Pancreas (tissue), 10 donors: ENCODE data around the gene SLCO3A1. TPM values are rescaled to one million over a fixed set of nuclear protein-coding genes. Genes with fewer than 3 reads are reported as not detected.

Experiments
- ATAC-seq, 4 donors: fragments of 200-7000 bp; cut with Tn5 transposase; one replicate each; pipeline versions ENCODE4 v1.8.0 to v1.9.1; 2020; ENCODE audit warnings: mild to moderate bottlenecking in 4 of 4, moderate library complexity in 4 of 4
- DNase-seq, 6 donors: peaks; one replicate each; pipeline ENCODE4 v3.0.0-alpha.2; 2020
- FAIRE-seq: peaks from 2 replicates; lab custom pipeline; 2012; peaks lifted over from hg19 to GRCh38; lab: Jason Lieb, UNC
- H3K27ac ChIP-seq, 4 donors: fragments of 200-600 bp; sonication (generic); 1 replicate in 3 of 4; 2 replicates in 1 of 4; pipeline versions ENCODE4 v1.5.0 to v1.8.0; 2020
- H3K27me3 ChIP-seq, 4 donors: fragments of 200-600 bp; one replicate each; pipeline ENCODE4 v1.8.0; 2021
- H3K36me3 ChIP-seq, 3 donors: fragments of 200-600 bp; sonication (generic) in 1 of 3; one replicate each; pipeline versions ENCODE4 v1.5.0 to v1.8.0; 2020 to 2021
- H3K4me1 ChIP-seq, 3 donors: fragments of 200-600 bp; one replicate each; pipeline ENCODE4 v1.8.0; 2021
- H3K4me3 ChIP-seq, 4 donors: fragments of 200-600 bp; sonication (generic) in 2 of 4; one replicate each; pipeline versions ENCODE4 v1.5.0 to v1.8.0; 2020 to 2021
- H3K9me3 ChIP-seq, 4 donors: fragments of 200-600 bp; one replicate each; pipeline ENCODE4 v1.8.0; 2021
- CTCF ChIP-seq, 4 donors: fragments of 200-600 bp; sonication (generic) in 3 of 4; IDR thresholded peaks; one replicate each; pipeline versions ENCODE4 v1.5.0 to v1.8.0; 2021; ENCODE audit warnings: antibody characterized with exemption in 4 of 4
- WGBS, 2 donors: extraction: QIAGEN DNeasy Blood & Tissue Kit; methylation state at CpG; one replicate each; pipeline ENCODE4 v1.1.7; 2013; 5-methylcytosine and 5-hydroxymethylcytosine counted together
- intact Hi-C, 3 donors: fragments of 100-400 bp; cut with DNase I; formaldehyde crosslinking; loops; one replicate each; pipeline versions ENCODE4 v1.11.1 to v1.14.2; 2022
- polyA plus RNA-seq, 2 donors: library from polyadenylated mRNA; stranded (reverse); fragments of 200-250 nt; gene quantifications; one replicate each; pipeline ENCODE4 v1.2.3, GENCODE V29; 2013
- total RNA-seq, 6 donors: library from RNA; stranded (reverse); fragmentation: NEBNext Ultra II Directional in 4 of 6; extraction: Animal tissue kit (Norgen Biotek cat#: 25700) in 4 of 6; gene quantifications; one replicate each; pipeline versions ENCODE4 v1.2.1 to v1.2.4, GENCODE V29; 2021 to 2023
- donor health status: healthy with polysubstance abuse.
- donor health status: DM: no; HTN: no; CAD: no; lungs with moderate emphysema.
- donor health status: DM: no; HTN: no; CAD: no.
- donor health status: control.
- donor health status: control.
- donor health status: Bipolar disorder and iron deficiency.
- donor health status: DM: yes; HTN: yes; CAD: no.
- donor health status: DM: no; HTN: no; CAD: no.
- donor health status: DM: no; HTN: no; CAD: no.
- donor health status: DM: yes; HTN: yes; CAD: no.

Gene SLCO3A1
- total and polyA plus RNA-seq, 8 donors = 3.4 to 15.5 (median 6.7) TPM

DNA sequence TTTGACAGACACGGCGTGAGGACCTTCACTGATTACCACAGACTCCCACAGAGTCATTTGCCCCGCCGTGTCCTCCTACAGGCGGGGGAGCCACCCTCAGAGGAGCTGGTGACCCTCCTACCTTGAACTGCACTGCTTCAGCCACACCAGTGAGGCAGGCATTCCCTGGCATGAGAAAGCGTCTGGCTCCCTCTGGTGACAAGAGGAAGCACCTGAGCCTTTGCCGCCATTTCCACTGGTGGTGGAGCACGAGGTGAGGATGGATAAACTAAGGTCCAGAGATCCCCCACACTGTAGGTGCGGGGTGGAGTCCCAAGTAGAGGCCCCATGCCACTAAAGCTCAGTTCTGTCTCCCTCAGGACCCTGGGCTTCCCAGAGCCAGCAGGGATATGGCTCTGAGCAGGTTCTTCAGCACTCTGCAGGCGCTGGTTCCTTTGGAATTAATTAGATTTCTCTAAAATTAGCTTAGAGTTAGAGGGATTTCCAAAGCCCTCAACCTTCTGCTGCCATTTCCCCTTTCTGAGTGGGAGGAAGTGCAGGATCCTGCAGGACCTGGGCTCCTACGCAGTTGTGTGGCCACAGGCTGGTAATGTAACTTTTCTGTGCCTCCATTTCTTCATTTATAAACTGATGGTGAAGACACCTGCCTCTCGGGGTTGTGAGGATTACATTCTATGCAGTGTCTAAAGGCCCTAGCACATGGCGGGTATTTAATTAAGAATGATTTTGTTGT is 224.0 kb downstream of the SLCO3A1 start:
- ATAC-seq = peak; percentile 77 to 89 (median 84)
- peak; percentile 12 to 65 (median 54) for TF ChIP-seq CTCF (IDR thresholded peaks at IDR 0.05)
- H3K27me3 ChIP-seq = no peaks in the 10 kb centered on the region
- no peak for FAIRE-seq
- DNase-seq = peak; percentile 40 to 80 (median 67)
- no peaks in the 10 kb centered on the region for H3K9me3 ChIP-seq
- H3K27ac ChIP-seq = no peak overlapping the region
- WGBS, 2 donors = 31 to 33% methylated on average over 13 of the region's 13 CpGs
- intact Hi-C loops = loop anchor here in 1 of 3 donors (10.0 kb wide), 1 partner anchor 113 kb away; no protein-coding TSS in a partner anchor
- no peaks in the 10 kb centered on the region for H3K4me1 ChIP-seq
- no peak overlapping the region for H3K4me3 ChIP-seq
- no peaks in the 10 kb centered on the region for H3K36me3 ChIP-seq

- DNase-seq = no peak
- intact Hi-C loops = loop anchor here in 1 of 3 donors (10.0 kb wide), 1 partner anchor 113 kb away; no protein-coding TSS in a partner anchor
- no peak for ATAC-seq
- Histone ChIP-seq H3K27ac (no peak overlapping the region), H3K36me3 (no peaks in the 10 kb centered on the region), H3K9me3 (no peaks in the 10 kb centered on the region), H3K27me3 (no peaks in the 10 kb centered on the region), H3K4me1 (no peaks in the 10 kb centered on the region), H3K4me3 (no peak overlapping the region)
- 81 to 96% methylated on average over 6 of the region's 6 CpGs for WGBS, 2 donors
- FAIRE-seq = no peak
- TF ChIP-seq CTCF (IDR thresholded peaks at IDR 0.05) = no peak
Measured at GRCh38 chr15:92078270-92078669, 224.8 kb downstream of the SLCO3A1 start.

DNA sequence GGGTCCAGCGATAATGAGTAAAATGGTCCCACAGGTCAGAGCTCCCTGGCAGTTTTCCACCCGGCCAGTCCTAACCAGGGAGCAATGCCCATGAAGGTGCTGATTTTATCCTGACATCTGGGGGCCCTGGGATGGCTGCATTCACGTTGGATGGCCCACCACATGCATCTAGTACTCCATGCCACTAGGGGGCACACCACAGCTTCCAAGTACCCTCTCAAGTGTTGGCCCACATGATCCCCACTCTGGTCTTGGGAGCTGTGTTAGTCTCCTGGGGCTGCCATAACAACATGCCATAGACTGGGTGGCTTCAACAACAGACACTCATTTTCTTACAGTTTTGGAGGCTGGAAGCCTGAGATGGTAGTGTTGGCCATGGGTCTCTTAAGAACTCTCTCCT is 225.5 kb downstream of the SLCO3A1 start:
- Histone ChIP-seq H3K27ac (no peak overlapping the region), H3K4me1 (no peaks in the 10 kb centered on the region), H3K36me3 (no peaks in the 10 kb centered on the region), H3K27me3 (no peaks in the 10 kb centered on the region), H3K9me3 (no peaks in the 10 kb centered on the region), H3K4me3 (no peak overlapping the region)
- TF ChIP-seq CTCF (IDR thresholded peaks at IDR 0.05) = peak in 1 of 4 donors; percentile 14
- no peak for ATAC-seq
- 59 to 82% methylated on average over 3 of the region's 3 CpGs for WGBS, 2 donors
- FAIRE-seq = no peak
- no peak for DNase-seq
- intact Hi-C loops = loop anchor here in 1 of 3 donors (10.0 kb wide), 1 partner anchor 114 kb away; no protein-coding TSS in a partner anchor

- Histone ChIP-seq H3K4me1 (no peaks in the 10 kb centered on the region), H3K27ac (no peak overlapping the region), H3K4me3 (no peak overlapping the region), H3K36me3 (no peaks in the 10 kb centered on the region), H3K27me3 (no peaks in the 10 kb centered on the region), H3K9me3 (no peaks in the 10 kb centered on the region)
- WGBS, 2 donors = 84 to 91% methylated on average over 10 of the region's 10 CpGs
- FAIRE-seq = no peak
- no peak for DNase-seq
- no peak for TF ChIP-seq CTCF (IDR thresholded peaks at IDR 0.05)
- ATAC-seq = no peak
- intact Hi-C loops = loop anchor here in 2 of 3 donors (5.0 to 10.0 kb wide), 4 partner anchors 115 to 782 kb away; no protein-coding TSS in a partner anchor
Measured at GRCh38 chr15:92079647-92080255, 226.2 kb downstream of the SLCO3A1 start.
